Measurements from ENCODE around the gene PROB1. TPM values are rescaled to one million over a fixed set of nuclear protein-coding genes. Genes with fewer than 3 reads are reported as not detected.

PROB1 gene
- polyA plus RNA-seq, 1 donor (not counting 4 experiments of a cell fraction or from before 2014, with no cell fraction given) = 0.26 TPM

- Histone ChIP-seq H3K4me3 (ENCODE audit: control insufficient read depth in 2 of 3, extremely low read depth in 1 of 3, insufficient read depth in 2 of 3, low read depth in 1 of 3, low read length in 3 of 3) (no peak overlapping the region), H3K9me3 (ENCODE audit: control insufficient read depth, low read depth, low read length) (no peaks in the 10 kb centered on the region), H3K27me3 (ENCODE audit: control insufficient read depth, extremely low read depth, insufficient read depth, low read length) (no peaks in the 10 kb centered on the region), H3K9me1 (ENCODE audit: control insufficient read depth, extremely low read depth, insufficient read depth, low read length) (no peaks in the 10 kb centered on the region), H3K27ac (ENCODE audit: control insufficient read depth, insufficient read depth, low read length) (no peak overlapping the region), H2AFZ (ENCODE audit: control insufficient read depth, low read length) (no peak overlapping the region), H3K9ac (ENCODE audit: control insufficient read depth, extremely low read depth, insufficient read depth, low read length) (no peak overlapping the region), H3K4me2 (ENCODE audit: control insufficient read depth, extremely low read depth, insufficient read depth, low read depth, low read length) (no peak overlapping the region), H3K79me2 (ENCODE audit: control insufficient read depth, insufficient read depth, low read length) (no peaks in the 10 kb centered on the region), H3K4me1 (ENCODE audit: control insufficient read depth, extremely low read depth, insufficient read depth, low read length) (no peaks in the 10 kb centered on the region), H3K36me3 (ENCODE audit: control insufficient read depth in 2 of 2, extremely low read depth in 1 of 2, insufficient read depth in 2 of 2, low read length in 2 of 2) (peaks cover 12 to 19% of the 10 kb centered on the region in 2 experiments), H4K20me1 (ENCODE audit: control insufficient read depth, extremely low read depth, insufficient read depth, low read length) (no peaks in the 10 kb centered on the region)
- dilution Hi-C loops (cut with MboI; ENCODE audit: extremely low pct_ligation_motif_present, low sequenced_read_pairs) = no loop called here
- no peak for TF ChIP-seq CTCF (optimal IDR thresholded peaks at IDR 0.05 in 1 of 3, IDR thresholded peaks at IDR 0.05 in 1 of 3, conservative IDR thresholded peaks at IDR 0.05 in 1 of 3; ENCODE audit: extremely low read depth in 1 of 3, insufficient read depth in 2 of 3, low read length in 3 of 3)
- TF ChIP-seq EZH2 (IDR thresholded peaks at IDR 0.05; ENCODE audit: low read length) = no peak
- FAIRE-seq (no peak), DNase-seq (ENCODE audit: low read depth, low spot score) (no peak)
Measured at GRCh38 chr5:139371482-139372435, 23.1 kb downstream of the PROB1 start.

DNA sequence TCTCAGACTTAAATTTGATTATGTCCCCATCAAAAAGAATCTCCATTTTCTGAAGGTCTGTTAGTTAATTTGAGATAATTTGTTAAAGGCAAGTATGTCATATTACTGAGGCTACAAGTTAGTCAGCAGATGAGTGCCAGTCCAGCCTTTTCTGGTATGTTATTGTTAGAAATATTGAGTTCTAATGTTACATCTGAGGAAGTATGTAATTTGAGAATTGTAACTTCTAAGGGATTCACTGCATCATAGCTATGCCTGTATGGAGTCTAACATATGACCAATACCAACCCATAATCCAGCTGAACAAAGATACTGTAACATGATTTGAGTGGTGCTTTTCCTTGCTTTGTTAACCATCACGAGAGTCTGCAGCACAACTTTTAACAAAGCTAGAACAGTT is 25.7 kb downstream of the PROB1 start:
- Histone ChIP-seq H3K4me1 (ENCODE audit: control insufficient read depth, extremely low read depth, insufficient read depth, low read length) (no peaks in the 10 kb centered on the region), H3K4me2 (ENCODE audit: control insufficient read depth, extremely low read depth, insufficient read depth, low read depth, low read length) (no peak overlapping the region), H3K9ac (ENCODE audit: control insufficient read depth, extremely low read depth, insufficient read depth, low read length) (no peak overlapping the region), H3K9me1 (ENCODE audit: control insufficient read depth, extremely low read depth, insufficient read depth, low read length) (no peaks in the 10 kb centered on the region), H3K36me3 (ENCODE audit: control insufficient read depth in 2 of 2, extremely low read depth in 1 of 2, insufficient read depth in 2 of 2, low read length in 2 of 2) (peaks cover 19 to 23% of the 10 kb centered on the region in 2 experiments), H4K20me1 (ENCODE audit: control insufficient read depth, extremely low read depth, insufficient read depth, low read length) (no peaks in the 10 kb centered on the region), H3K9me3 (ENCODE audit: control insufficient read depth, low read depth, low read length) (no peaks in the 10 kb centered on the region), H2AFZ (ENCODE audit: control insufficient read depth, low read length) (no peak overlapping the region), H3K27me3 (ENCODE audit: control insufficient read depth, extremely low read depth, insufficient read depth, low read length) (no peaks in the 10 kb centered on the region), H3K27ac (ENCODE audit: control insufficient read depth, insufficient read depth, low read length) (no peak overlapping the region), H3K4me3 (ENCODE audit: control insufficient read depth in 2 of 3, extremely low read depth in 1 of 3, insufficient read depth in 2 of 3, low read depth in 1 of 3, low read length in 3 of 3) (no peak overlapping the region), H3K79me2 (ENCODE audit: control insufficient read depth, insufficient read depth, low read length) (no peaks in the 10 kb centered on the region)
- dilution Hi-C loops (cut with MboI; ENCODE audit: extremely low pct_ligation_motif_present, low sequenced_read_pairs) = no loop called here
- FAIRE-seq (no peak), DNase-seq (ENCODE audit: low read depth, low spot score) (no peak)
- TF ChIP-seq CTCF (optimal IDR thresholded peaks at IDR 0.05 in 1 of 3, IDR thresholded peaks at IDR 0.05 in 1 of 3, conservative IDR thresholded peaks at IDR 0.05 in 1 of 3; ENCODE audit: extremely low read depth in 1 of 3, insufficient read depth in 2 of 3, low read length in 3 of 3) (no peak), EZH2 (IDR thresholded peaks at IDR 0.05; ENCODE audit: low read length) (no peak)
